HG03045 (cell line): ENCODE measurements around the gene AMPD2.

Source experiments
- ATAC-seq: cut with Tn5 transposase; IDR thresholded peaks from one replicate; pipeline ENCODE4 v1.9.1; 2021; ENCODE audit warnings: mild to moderate bottlenecking, moderate library complexity; ENCODE audit not compliant: unreplicated experiment

Gene AMPD2

GRCh38 chr1:109616391-109616790 lies 3.2 kb upstream of the AMPD2 start:
- no peak for ATAC-seq

- ATAC-seq = no peak
Measured at GRCh38 chr1:109617291-109617801, 2.3 kb upstream of the AMPD2 start.

GRCh38 chr1:109618661-109619575 lies 719 bp upstream of the AMPD2 start:
- no peak for ATAC-seq

- peak; percentile 8 for ATAC-seq
Measured at GRCh38 chr1:109620401-109620791, 759 bp downstream of the AMPD2 start.

- peak; percentile 78 for ATAC-seq
Measured at GRCh38 chr1:109620841-109621286, 1.2 kb downstream of the AMPD2 start.

DNA sequence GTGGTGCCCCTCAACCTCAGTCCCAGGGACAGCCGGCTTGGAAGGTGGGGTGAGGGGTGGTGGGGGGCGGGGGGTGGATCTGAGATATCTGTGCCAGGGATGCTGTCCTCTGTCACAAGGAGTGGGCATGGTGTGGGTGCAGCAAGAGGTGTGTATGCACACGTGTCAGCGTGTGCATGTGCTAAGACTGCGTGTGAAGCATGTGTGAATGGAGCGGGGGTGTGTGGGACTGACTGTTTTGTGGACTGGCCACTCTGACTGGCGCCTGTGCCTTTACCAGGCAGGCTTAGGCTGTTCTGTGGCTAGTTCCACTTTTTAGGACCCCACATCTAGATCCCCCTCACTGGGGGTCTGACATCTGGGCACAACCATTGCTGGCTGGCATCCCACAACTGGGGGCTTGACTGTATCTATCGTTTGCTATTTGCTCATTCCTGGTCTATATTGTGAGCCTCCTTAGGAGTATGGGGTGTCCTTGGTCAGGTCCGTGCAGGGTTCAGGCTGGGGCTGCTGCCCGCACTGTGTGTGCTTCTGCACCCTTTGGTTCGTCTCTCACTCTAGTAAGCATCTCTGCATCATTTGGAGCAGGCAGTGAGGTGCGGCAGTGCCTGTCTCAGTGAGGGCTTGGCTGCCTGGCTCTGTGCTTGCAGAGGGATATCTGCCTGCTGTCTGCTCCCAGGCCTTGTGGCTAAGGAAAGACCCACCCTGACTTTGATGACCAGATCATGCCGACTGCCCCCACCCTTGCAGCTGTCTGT lies 1.9 kb downstream of the AMPD2 start:
- no peak for ATAC-seq

DNA sequence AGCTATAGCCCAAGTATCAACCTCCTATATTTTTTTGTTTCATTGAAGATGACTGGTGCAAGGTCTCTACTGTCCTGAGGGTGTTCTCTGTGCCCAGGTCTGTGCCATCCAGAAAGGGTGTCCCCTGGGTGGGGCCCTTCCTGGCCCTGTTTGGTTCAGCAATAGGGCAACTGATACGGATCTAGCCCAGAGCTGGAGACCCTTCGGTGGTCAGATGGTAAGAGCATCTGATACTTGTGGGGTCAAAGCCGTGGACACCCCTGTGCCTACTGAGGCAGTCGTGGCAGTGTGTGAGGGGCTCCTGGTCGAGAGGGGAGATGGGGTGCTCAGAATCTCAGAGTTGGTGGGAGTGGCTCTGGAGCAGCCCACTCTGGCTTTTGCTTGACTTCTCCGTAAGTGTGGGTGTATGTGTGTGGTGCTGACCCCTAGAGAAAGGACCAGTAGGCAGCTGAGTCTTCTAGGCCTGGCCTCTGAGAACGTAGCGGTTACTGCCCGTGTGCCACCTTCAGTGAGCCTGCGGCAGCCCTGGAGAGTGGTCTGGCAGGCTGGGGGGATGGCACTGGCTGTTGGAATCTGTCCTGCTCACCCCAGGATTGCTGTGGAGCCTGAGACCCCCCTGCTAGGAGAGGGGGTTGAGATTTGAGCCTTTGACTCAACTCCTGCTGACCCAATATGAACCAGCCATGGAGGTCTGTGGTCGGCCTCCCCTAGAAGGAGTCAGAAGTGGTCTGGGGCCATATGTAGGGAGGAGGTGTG lies 2.7 kb downstream of the AMPD2 start:
- no peak for ATAC-seq

GRCh38 chr1:109622895-109623294 lies 3.3 kb downstream of the AMPD2 start:
- ATAC-seq = no peak

DNA sequence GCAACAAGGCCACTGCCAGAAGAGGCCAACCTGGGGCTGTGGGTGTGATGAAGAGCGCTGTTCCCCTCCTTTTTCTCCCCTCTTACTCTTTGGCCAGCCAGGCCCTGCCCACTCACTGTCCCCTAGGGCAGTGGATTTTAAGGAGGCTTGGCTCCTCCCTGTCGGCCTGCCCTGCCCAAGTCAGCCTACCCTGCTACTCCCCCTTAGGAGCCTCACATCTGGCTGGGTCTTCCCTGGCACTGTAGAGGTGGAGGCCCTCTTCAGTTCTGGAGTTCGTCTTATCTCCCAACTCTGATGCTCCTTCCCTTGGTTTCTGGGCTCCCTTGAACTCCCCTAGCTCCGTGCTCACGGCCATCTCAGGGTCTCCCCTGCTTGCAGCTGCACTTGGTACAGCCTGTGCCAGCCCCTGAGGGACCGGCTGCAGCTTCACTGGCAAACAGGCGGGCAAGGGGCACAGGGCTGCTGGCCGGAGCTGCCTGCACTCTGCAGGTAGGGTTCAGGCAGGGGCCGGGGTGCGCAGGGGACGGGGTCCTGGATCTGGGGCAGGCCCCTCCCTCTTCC lies 4.0 kb downstream of the AMPD2 start:
- no peak for ATAC-seq

DNA sequence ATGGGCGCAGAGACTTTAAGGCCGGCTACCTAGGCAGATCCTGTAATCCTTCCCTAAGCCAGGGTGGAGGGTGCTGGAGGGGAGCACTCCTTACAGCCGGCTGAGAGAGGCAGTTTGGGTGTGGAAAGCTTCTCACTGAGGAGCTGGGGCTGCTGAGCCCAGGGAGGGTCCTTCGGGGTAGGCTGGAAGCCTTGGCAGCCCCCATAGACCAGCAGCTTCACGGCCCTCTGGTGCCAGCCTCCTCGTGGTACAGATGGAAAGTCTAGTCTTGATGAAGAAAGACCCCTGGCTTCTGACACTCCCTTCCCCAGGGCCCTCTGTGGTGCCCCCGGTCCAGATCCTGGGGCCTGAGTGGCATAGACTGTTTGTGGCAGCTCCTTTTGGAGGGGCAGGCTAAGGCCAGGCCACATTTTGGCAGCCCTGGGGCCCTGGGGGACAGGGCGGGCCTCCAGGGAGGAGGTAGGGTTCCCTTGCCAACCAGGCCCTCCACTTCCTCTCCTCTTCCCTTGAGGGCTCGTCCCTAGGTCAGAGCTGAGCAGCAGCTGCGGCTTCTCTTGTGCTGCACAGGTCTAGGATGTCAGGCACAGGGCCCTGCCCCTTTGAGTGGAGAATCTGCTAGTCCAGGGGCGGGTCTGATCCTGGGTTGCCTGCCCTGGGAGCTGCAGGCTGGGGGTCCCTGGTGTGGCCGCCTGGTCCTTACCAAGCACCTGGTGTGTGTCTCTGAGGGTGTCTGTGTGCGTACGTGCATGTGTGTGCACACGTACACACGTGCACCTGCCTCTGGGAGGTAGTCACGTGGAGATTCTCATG lies 4.8 kb downstream of the AMPD2 start:
- no peak for ATAC-seq

GRCh38 chr1:109625176-109625575 lies 5.5 kb downstream of the AMPD2 start:
- ATAC-seq = no peak

GRCh38 chr1:109625601-109626560 lies 6.2 kb downstream of the AMPD2 start:
- no peak for ATAC-seq

DNA sequence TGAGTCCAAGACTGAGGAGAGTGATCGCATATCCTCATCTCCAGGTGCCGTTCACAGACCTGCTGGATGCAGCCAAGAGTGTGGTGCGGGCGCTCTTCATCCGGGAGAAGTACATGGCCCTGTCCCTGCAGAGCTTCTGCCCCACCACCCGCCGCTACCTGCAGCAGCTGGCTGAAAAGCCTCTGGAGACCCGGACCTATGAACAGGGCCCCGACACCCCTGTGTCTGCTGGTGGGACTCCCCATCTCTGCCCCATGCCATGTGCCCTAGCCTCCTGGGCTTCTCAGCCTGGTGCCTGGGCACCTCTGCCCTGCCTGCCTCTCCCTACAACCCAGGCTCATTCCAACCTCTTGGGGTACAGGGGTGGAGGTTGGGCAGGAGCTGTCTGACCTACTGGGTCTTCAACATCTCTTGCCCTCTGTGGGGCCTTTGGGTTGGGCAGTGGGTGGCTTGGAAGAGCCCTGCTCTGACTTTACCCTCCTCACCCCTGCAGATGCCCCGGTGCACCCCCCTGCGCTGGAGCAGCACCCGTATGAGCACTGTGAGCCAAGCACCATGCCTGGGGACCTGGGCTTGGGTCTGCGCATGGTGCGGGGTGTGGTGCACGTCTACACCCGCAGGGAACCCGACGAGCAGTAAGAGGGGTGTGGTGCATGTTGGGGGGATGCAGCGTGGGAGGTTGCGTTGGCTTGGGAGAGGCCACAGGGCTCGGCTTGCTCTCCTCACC lies 7.2 kb downstream of the AMPD2 start:
- ATAC-seq = no peak

DNA sequence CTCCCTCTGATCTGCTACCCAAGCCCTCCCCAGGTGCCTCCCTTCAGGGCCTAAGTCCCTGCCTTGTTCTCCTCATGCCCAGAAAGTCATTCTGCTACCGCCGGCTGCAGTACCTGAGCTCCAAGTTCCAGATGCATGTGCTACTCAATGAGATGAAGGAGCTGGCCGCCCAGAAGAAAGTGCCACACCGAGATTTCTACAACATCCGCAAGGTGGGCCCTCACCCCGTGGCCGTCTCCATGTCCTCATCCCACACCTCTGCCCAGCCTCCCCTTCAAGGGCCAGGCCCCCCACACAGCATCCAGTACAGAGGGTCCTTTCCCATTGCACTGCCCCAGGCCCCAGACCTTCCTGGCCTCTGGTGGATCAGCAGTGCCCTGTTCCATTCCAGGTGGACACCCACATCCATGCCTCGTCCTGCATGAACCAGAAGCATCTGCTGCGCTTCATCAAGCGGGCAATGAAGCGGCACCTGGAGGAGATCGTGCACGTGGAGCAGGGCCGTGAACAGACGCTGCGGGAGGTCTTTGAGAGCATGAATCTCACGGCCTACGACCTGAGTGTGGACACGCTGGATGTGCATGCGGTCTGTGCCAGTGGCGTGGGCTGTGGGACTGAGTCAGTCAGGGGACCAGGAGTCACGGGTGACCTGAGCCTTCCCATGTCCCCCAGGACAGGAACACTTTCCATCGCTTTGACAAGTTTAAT lies 8.2 kb downstream of the AMPD2 start:
- no peak for ATAC-seq

GRCh38 chr1:109628540-109629321 lies 9.1 kb downstream of the AMPD2 start:
- ATAC-seq = no peak

GRCh38 chr1:109629372-109630030 lies 9.9 kb downstream of the AMPD2 start:
- no peak for ATAC-seq
